Aorta (tissue), 5 donors: ENCODE results near the gene CFAP210. TPM values are rescaled to one million over a fixed set of nuclear protein-coding genes. Genes with fewer than 3 reads are reported as not detected.

Source experiments
- ATAC-seq: fragments of 200-7000 bp; cut with Tn5 transposase; one replicate; pipeline ENCODE4 v1.9.1; 2022; ENCODE audit warnings: moderate library complexity; ENCODE audit not compliant: low FRiP score
- DNase-seq, 2 donors: peaks; one replicate each; pipeline ENCODE4 v3.0.0-alpha.2; 2020
- H3K27ac ChIP-seq, 2 donors: one replicate each; pipeline ENCODE4 v1.5.1; 2013; ENCODE audit warnings: low read length in 2 of 2, mild to moderate bottlenecking in 2 of 2, moderate library complexity in 2 of 2, control low read depth in 1 of 2, inconsistent platforms in 1 of 2, low read depth in 1 of 2
- H3K27me3 ChIP-seq, 2 donors: one replicate each; pipeline ENCODE4 v1.6.1; 2013; ENCODE audit warnings: control low read depth in 1 of 2, low read length in 1 of 2, mild to moderate bottlenecking in 1 of 2, moderate library complexity in 1 of 2; ENCODE audit not compliant: insufficient read depth in 2 of 2, control insufficient read depth in 1 of 2
- H3K36me3 ChIP-seq, 2 donors: one replicate each; pipeline ENCODE4 v1.6.1; 2013; ENCODE audit warnings: control low read depth in 1 of 2, low read length in 1 of 2, mild to moderate bottlenecking in 1 of 2; ENCODE audit not compliant: insufficient read depth in 2 of 2, control insufficient read depth in 1 of 2
- H3K4me1 ChIP-seq, 2 donors: one replicate each; pipeline ENCODE4 v1.6.1; 2013; ENCODE audit warnings: low read length in 2 of 2, control low read depth in 1 of 2, mild to moderate bottlenecking in 1 of 2, moderate library complexity in 1 of 2; ENCODE audit not compliant: insufficient read depth in 2 of 2, control insufficient read depth in 1 of 2
- H3K4me3 ChIP-seq, 2 donors: one replicate each; pipeline ENCODE4 v1.5.1; 2013; ENCODE audit warnings: low read length in 2 of 2, control low read depth in 1 of 2, mild to moderate bottlenecking in 1 of 2
- H3K9me3 ChIP-seq: one replicate; pipeline ENCODE4 v1.6.1; 2013; ENCODE audit warnings: mild to moderate bottlenecking, low read length; ENCODE audit not compliant: control insufficient read depth
- WGBS, 2 donors: extraction: QIAGEN DNeasy Blood & Tissue Kit; methylation state at CpG; one replicate each; pipeline ENCODE4 v1.1.7; 2013; 5-methylcytosine and 5-hydroxymethylcytosine counted together
- intact Hi-C, 2 donors: fragments of 100-400 bp; cut with DNase I; formaldehyde crosslinking; loops; one replicate each; pipeline versions ENCODE4 v1.14.2 to v1.15.0; 2022
- polyA plus RNA-seq, 2 donors: library from polyadenylated mRNA; stranded (reverse); fragments of 200-250 nt; gene quantifications; one replicate each; pipeline ENCODE4 v1.2.3, GENCODE V29; 2013
- total RNA-seq, 2 donors: library from RNA; stranded (reverse); fragmentation: NEBNext Ultra II Directional; extraction: Animal tissue kit (Norgen Biotek cat#: 25700); gene quantifications; one replicate each; pipeline ENCODE4 v1.2.1, GENCODE V29; 2021
- donor health status: healthy with polysubstance abuse.
- donor health status: Bipolar disorder and iron deficiency.
- donor health status: DM: no; HTN: no; CAD: no.
- donor health status: DM: no; HTN: no; CAD: no.
- donor health status: DM: yes; HTN: yes; CAD: no.

Gene CFAP210
- total and polyA plus RNA-seq, 4 donors = 0.05 to 0.58 TPM; not detected in 2

GRCh38 chr2:169662744-169663143, 31.5 kb downstream of the CFAP210 start:
- intact Hi-C loops = no loop called here
- H3K4me3 ChIP-seq = no peak overlapping the region
- no peak overlapping the region for H3K27ac ChIP-seq
- no peaks in the 10 kb centered on the region for H3K4me1 ChIP-seq
- DNase-seq = no peak
- H3K27me3 ChIP-seq = no peaks in the 10 kb centered on the region
- ATAC-seq = no peak
- H3K36me3 ChIP-seq = no peaks in the 10 kb centered on the region
- no peaks in the 10 kb centered on the region for H3K9me3 ChIP-seq
- WGBS, 2 donors = 88 to 93% methylated on average over 1 of the region's 1 CpG

- no peaks in the 10 kb centered on the region for H3K27me3 ChIP-seq
- H3K27ac ChIP-seq = no peak overlapping the region
- H3K36me3 ChIP-seq = no peaks in the 10 kb centered on the region
- WGBS, 2 donors = 64 to 65% methylated on average over 3 of the region's 3 CpGs
- H3K4me3 ChIP-seq = no peak overlapping the region
- no peaks in the 10 kb centered on the region for H3K9me3 ChIP-seq
- no peak for DNase-seq
- H3K4me1 ChIP-seq = no peaks in the 10 kb centered on the region
- no peak for ATAC-seq
- intact Hi-C loops = no loop called here
These were observed 32.9 kb downstream of the CFAP210 start for GRCh38 chr2:169661265-169661664.

- WGBS, 2 donors = 86 to 91% methylated on average over 1 of the region's 1 CpG
- DNase-seq (no peak), ATAC-seq (no peak)
- no peaks in the 10 kb centered on the region for H3K4me1 ChIP-seq
- H3K36me3 ChIP-seq = no peaks in the 10 kb centered on the region
- H3K4me3 ChIP-seq = no peak overlapping the region
- H3K27ac ChIP-seq = no peak overlapping the region
- H3K9me3 ChIP-seq = no peaks in the 10 kb centered on the region
- H3K27me3 ChIP-seq = peaks cover 0 to 2% of the 10 kb centered on the region in 2 donors
- intact Hi-C loops = no loop called here
These were observed 34.9 kb downstream of the CFAP210 start for GRCh38 chr2:169659320-169659719.

- H3K27me3 ChIP-seq = peaks cover 0 to 2% of the 10 kb centered on the region in 2 donors
- H3K4me3 ChIP-seq = no peak overlapping the region
- WGBS, 2 donors = 94 to 100% methylated on average over 1 of the region's 1 CpG
- H3K27ac ChIP-seq = no peak overlapping the region
- H3K4me1 ChIP-seq = no peaks in the 10 kb centered on the region
- DNase-seq (no peak), ATAC-seq (no peak)
- H3K36me3 ChIP-seq = no peaks in the 10 kb centered on the region
- intact Hi-C loops = no loop called here
- H3K9me3 ChIP-seq = no peaks in the 10 kb centered on the region
These were observed 35.3 kb downstream of the CFAP210 start for GRCh38 chr2:169658877-169659276.

- Histone ChIP-seq H3K4me3 (no peak overlapping the region), H3K36me3 (no peaks in the 10 kb centered on the region), H3K4me1 (no peaks in the 10 kb centered on the region), H3K27ac (no peak overlapping the region), H3K9me3 (peaks cover 1% of the 10 kb centered on the region), H3K27me3 (peaks cover 0 to 2% of the 10 kb centered on the region in 2 donors)
- intact Hi-C loops = no loop called here
- ATAC-seq (no peak), DNase-seq (no peak)
- WGBS, 2 donors = 71 to 77% methylated on average over 3 of the region's 3 CpGs
These were observed 38.0 kb downstream of the CFAP210 start for GRCh38 chr2:169656164-169656563.

GRCh38 chr2:169653636-169654035, 40.6 kb downstream of the CFAP210 start:
- Histone ChIP-seq H3K9me3 (peaks cover 1% of the 10 kb centered on the region), H3K27me3 (peaks cover 0 to 2% of the 10 kb centered on the region in 2 donors), H3K4me1 (no peaks in the 10 kb centered on the region), H3K36me3 (no peaks in the 10 kb centered on the region), H3K27ac (no peak overlapping the region), H3K4me3 (no peak overlapping the region)
- intact Hi-C loops = no loop called here
- no peak for ATAC-seq
- no peak for DNase-seq
- WGBS, 2 donors = 73 to 79% methylated on average over 3 of the region's 3 CpGs

- intact Hi-C loops = no loop called here
- H3K9me3 ChIP-seq = peaks cover 1% of the 10 kb centered on the region
- 72 to 85% methylated on average over 1 of the region's 1 CpG for WGBS, 2 donors
- H3K36me3 ChIP-seq = no peaks in the 10 kb centered on the region
- ATAC-seq (no peak), DNase-seq (no peak)
- H3K4me3 ChIP-seq = no peak overlapping the region
- H3K27ac ChIP-seq = no peak overlapping the region
- no peaks in the 10 kb centered on the region for H3K27me3 ChIP-seq
- no peaks in the 10 kb centered on the region for H3K4me1 ChIP-seq
These were observed 44.9 kb downstream of the CFAP210 start for GRCh38 chr2:169649278-169649677.

- DNase-seq (no peak), ATAC-seq (no peak)
- Histone ChIP-seq H3K4me3 (no peak overlapping the region), H3K4me1 (no peaks in the 10 kb centered on the region), H3K27me3 (no peaks in the 10 kb centered on the region), H3K36me3 (no peaks in the 10 kb centered on the region), H3K9me3 (peaks cover 1% of the 10 kb centered on the region), H3K27ac (no peak overlapping the region)
- intact Hi-C loops = no loop called here
- 87 to 89% methylated on average over 2 of the region's 2 CpGs for WGBS, 2 donors
These were observed 46.7 kb downstream of the CFAP210 start for GRCh38 chr2:169647496-169647895.

GRCh38 chr2:169644173-169644572, 50.0 kb downstream of the CFAP210 start:
- no peak overlapping the region for H3K4me3 ChIP-seq
- WGBS, 2 donors = 54 to 56% methylated on average over 3 of the region's 3 CpGs
- DNase-seq = no peak
- no peak for ATAC-seq
- H3K4me1 ChIP-seq = no peaks in the 10 kb centered on the region
- H3K9me3 ChIP-seq = no peaks in the 10 kb centered on the region
- H3K27me3 ChIP-seq = no peaks in the 10 kb centered on the region
- intact Hi-C loops = no loop called here
- no peaks in the 10 kb centered on the region for H3K36me3 ChIP-seq
- H3K27ac ChIP-seq = no peak overlapping the region
